HL-60 (cell line): ENCODE results near the gene SH3RF1.

Source experiments
- DNase-seq, 2 experiments: peaks; one replicate each; pipeline ENCODE4 v3.0.0-alpha.2; 2010 to 2020; ENCODE audit warnings: low read depth in 1 of 2, low spot score in 1 of 2
- H3K27ac ChIP-seq: fragments of 250-450 bp; sonication (Bioruptor Pico); replicated peaks from 2 replicates; pipeline ENCODE4 v1.5.1; 2020; ENCODE audit warnings: mild to moderate bottlenecking, moderate library complexity
- H3K27me3 ChIP-seq: fragments of 250-450 bp; sonication (Bioruptor Pico); 2 replicates; pipeline ENCODE4 v1.5.1; 2021; ENCODE audit warnings: mild to moderate bottlenecking, moderate library complexity; ENCODE audit not compliant: insufficient read depth, poor library complexity, severe bottlenecking
- H3K4me3 ChIP-seq: replicated peaks from 2 replicates; pipeline ENCODE4 v1.5.1; 2011; ENCODE audit warnings: mild to moderate bottlenecking, control low read depth, low read length; ENCODE audit not compliant: insufficient read depth
- GABPA ChIP-seq: IDR thresholded peaks from 2 replicates; pipeline ENCODE4 v1.6.1; 2012; ENCODE audit warnings: low read depth
- POLR2AphosphoS5 ChIP-seq: IDR thresholded peaks from 2 replicates; pipeline ENCODE4 v1.6.1; 2012; ENCODE audit warnings: low read depth
- SPI1 ChIP-seq: IDR thresholded peaks from 2 replicates; pipeline ENCODE4 v1.6.1; 2012; ENCODE audit warnings: low read depth, mild to moderate bottlenecking, borderline replicate concordance
- TF ChIP-seq, protein P1 (sequence below): IDR thresholded peaks from one replicate; pipeline ENCODE4 v1.5.1; 2011; ENCODE audit warnings: low read length, control low read depth, inconsistent platforms; ENCODE audit not compliant: insufficient read depth
- TF ChIP-seq, protein P2 (sequence below): IDR thresholded peaks from 2 replicates; pipeline ENCODE4 v1.6.1; 2012; ENCODE audit warnings: low read depth; ENCODE audit not compliant: insufficient replicate concordance

SH3RF1 gene

GRCh38 chr4:169064296-169064695 lies 206.5 kb downstream of the SH3RF1 start:
- DNase-seq, result no peak
- H3K4me3 ChIP-seq, result no peak overlapping the region
- no peaks in the 10 kb centered on the region for H3K27me3 ChIP-seq
- no peak overlapping the region for H3K27ac ChIP-seq
- no peak for TF ChIP-seq SPI1
- no peak for TF ChIP-seq GABPA

- no peak overlapping the region for H3K27ac ChIP-seq
- DNase-seq, result no peak
- H3K4me3 ChIP-seq, result no peak overlapping the region
- no peaks in the 10 kb centered on the region for H3K27me3 ChIP-seq
- TF ChIP-seq, protein P1, sequence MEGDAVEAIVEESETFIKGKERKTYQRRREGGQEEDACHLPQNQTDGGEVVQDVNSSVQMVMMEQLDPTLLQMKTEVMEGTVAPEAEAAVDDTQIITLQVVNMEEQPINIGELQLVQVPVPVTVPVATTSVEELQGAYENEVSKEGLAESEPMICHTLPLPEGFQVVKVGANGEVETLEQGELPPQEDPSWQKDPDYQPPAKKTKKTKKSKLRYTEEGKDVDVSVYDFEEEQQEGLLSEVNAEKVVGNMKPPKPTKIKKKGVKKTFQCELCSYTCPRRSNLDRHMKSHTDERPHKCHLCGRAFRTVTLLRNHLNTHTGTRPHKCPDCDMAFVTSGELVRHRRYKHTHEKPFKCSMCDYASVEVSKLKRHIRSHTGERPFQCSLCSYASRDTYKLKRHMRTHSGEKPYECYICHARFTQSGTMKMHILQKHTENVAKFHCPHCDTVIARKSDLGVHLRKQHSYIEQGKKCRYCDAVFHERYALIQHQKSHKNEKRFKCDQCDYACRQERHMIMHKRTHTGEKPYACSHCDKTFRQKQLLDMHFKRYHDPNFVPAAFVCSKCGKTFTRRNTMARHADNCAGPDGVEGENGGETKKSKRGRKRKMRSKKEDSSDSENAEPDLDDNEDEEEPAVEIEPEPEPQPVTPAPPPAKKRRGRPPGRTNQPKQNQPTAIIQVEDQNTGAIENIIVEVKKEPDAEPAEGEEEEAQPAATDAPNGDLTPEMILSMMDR, result no peak
- TF ChIP-seq, protein P2, sequence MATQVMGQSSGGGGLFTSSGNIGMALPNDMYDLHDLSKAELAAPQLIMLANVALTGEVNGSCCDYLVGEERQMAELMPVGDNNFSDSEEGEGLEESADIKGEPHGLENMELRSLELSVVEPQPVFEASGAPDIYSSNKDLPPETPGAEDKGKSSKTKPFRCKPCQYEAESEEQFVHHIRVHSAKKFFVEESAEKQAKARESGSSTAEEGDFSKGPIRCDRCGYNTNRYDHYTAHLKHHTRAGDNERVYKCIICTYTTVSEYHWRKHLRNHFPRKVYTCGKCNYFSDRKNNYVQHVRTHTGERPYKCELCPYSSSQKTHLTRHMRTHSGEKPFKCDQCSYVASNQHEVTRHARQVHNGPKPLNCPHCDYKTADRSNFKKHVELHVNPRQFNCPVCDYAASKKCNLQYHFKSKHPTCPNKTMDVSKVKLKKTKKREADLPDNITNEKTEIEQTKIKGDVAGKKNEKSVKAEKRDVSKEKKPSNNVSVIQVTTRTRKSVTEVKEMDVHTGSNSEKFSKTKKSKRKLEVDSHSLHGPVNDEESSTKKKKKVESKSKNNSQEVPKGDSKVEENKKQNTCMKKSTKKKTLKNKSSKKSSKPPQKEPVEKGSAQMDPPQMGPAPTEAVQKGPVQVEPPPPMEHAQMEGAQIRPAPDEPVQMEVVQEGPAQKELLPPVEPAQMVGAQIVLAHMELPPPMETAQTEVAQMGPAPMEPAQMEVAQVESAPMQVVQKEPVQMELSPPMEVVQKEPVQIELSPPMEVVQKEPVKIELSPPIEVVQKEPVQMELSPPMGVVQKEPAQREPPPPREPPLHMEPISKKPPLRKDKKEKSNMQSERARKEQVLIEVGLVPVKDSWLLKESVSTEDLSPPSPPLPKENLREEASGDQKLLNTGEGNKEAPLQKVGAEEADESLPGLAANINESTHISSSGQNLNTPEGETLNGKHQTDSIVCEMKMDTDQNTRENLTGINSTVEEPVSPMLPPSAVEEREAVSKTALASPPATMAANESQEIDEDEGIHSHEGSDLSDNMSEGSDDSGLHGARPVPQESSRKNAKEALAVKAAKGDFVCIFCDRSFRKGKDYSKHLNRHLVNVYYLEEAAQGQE, result no peak
- no peak for TF ChIP-seq POLR2AphosphoS5
- no peak for TF ChIP-seq SPI1
These were observed 207.3 kb downstream of the SH3RF1 start for GRCh38 chr4:169063441-169063840.

- no peak for TF ChIP-seq GABPA
- TF ChIP-seq, protein P2, result no peak
- TF ChIP-seq, protein P1, result no peak
- no peak for TF ChIP-seq SPI1
- TF ChIP-seq POLR2AphosphoS5, result no peak
- H3K27ac ChIP-seq, result no peak overlapping the region
- H3K4me3 ChIP-seq, result no peak overlapping the region
- H3K27me3 ChIP-seq, result no peaks in the 10 kb centered on the region
- DNase-seq, result no peak
These were observed 207.9 kb downstream of the SH3RF1 start for GRCh38 chr4:169062897-169063244.

DNA sequence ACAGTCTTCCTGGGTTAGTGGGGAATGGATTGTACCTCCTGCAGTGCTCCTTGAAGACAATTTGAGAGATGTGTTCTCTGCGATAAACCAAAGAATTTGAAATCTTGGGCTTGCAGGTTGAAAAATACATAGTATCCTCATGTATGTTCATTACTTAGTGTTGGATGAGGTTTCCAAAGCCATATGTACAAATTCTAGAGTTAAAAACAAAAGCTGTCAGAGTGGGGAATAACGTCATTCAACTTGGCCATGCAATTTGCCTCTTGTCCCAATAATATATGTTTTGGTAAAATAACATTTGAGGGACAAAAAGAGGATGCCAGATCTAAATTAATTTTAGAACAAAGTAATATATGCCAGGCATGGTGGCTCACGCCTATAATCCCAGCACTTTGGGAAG lies 209.4 kb downstream of the SH3RF1 start:
- Histone ChIP-seq H3K4me3 (no peak overlapping the region), H3K27me3 (no peaks in the 10 kb centered on the region), H3K27ac (no peak overlapping the region)
- DNase-seq, result no peak
- TF ChIP-seq GABPA (no peak), SPI1 (no peak), POLR2AphosphoS5 (no peak)
- TF ChIP-seq, protein P2, result no peak
- TF ChIP-seq, protein P1, result no peak
